GM23338 (cell line): ENCODE data around the gene MCU. TPM values are rescaled to one million over a fixed set of nuclear protein-coding genes. Genes with fewer than 3 reads are reported as not detected.

Experiments used
- ATAC-seq: fragments of 200-7000 bp; cut with Tn5 transposase; 3 replicates; pipeline ENCODE4 v1.9.1; 2020
- DNase-seq: peaks from one replicate; pipeline ENCODE4 v3.0.0-alpha.2; 2015; ENCODE audit warnings: low spot score
- H2AFZ ChIP-seq: fragments of 200-600 bp; sonication (generic); 2 replicates; pipeline ENCODE4 v1.8.0; 2016; ENCODE audit warnings: antibody characterized with exemption, mild to moderate bottlenecking, moderate library complexity
- H3F3A ChIP-seq: fragments of 200-600 bp; sonication (generic); replicated peaks from 2 replicates; pipeline ENCODE4 v1.8.0; 2017; ENCODE audit warnings: antibody characterized with exemption, mixed run types, low read depth
- H3K27ac ChIP-seq: fragments of 200-600 bp; sonication (generic); 2 replicates; pipeline ENCODE4 v1.6.1; 2016; ENCODE audit warnings: low read depth
- H3K27me3 ChIP-seq: fragments of 200-600 bp; sonication (generic); 2 replicates; pipeline ENCODE4 v1.8.0; 2016; ENCODE audit warnings: mild to moderate bottlenecking, mixed run types, moderate library complexity; ENCODE audit not compliant: insufficient read depth
- H3K36me3 ChIP-seq: fragments of 200-600 bp; sonication (generic); 2 replicates; pipeline ENCODE4 v1.8.0; 2016; ENCODE audit warnings: mild to moderate bottlenecking; ENCODE audit not compliant: insufficient read depth
- H3K4me1 ChIP-seq: fragments of 200-600 bp; sonication (generic); 2 replicates; pipeline ENCODE4 v1.8.0; 2016; ENCODE audit warnings: mild to moderate bottlenecking, moderate library complexity; ENCODE audit not compliant: insufficient read depth
- H3K4me2 ChIP-seq: fragments of 200-600 bp; sonication (generic); 2 replicates; pipeline ENCODE4 v1.7.1; 2017; ENCODE audit warnings: mixed run types
- H3K4me3 ChIP-seq: fragments of 200-600 bp; sonication (generic); 2 replicates; pipeline ENCODE4 v1.6.1; 2016; ENCODE audit warnings: mixed run types
- H3K79me2 ChIP-seq: fragments of 200-600 bp; sonication (generic); replicated peaks from 2 replicates; pipeline ENCODE4 v1.8.0; 2017; ENCODE audit warnings: mild to moderate bottlenecking; ENCODE audit not compliant: insufficient read depth
- H3K9me2 ChIP-seq: fragments of 200-600 bp; sonication (generic); 2 replicates; pipeline ENCODE4 v1.8.0; 2017; ENCODE audit not compliant: insufficient read depth
- H4K20me1 ChIP-seq: fragments of 200-600 bp; sonication (generic); replicated peaks from 2 replicates; pipeline ENCODE4 v1.8.0; 2017; ENCODE audit warnings: mild to moderate bottlenecking; ENCODE audit not compliant: insufficient read depth
- H3K27ac Mint-ChIP-seq: 2 replicates; pipeline ENCODE4 v1.8.0; 2020; ENCODE audit warnings: inconsistent platforms, mild to moderate bottlenecking, moderate library complexity, mixed read lengths
- H3K27me3 Mint-ChIP-seq: 3 replicates; pipeline ENCODE4 v1.8.0; 2022; ENCODE audit warnings: low read depth, mild to moderate bottlenecking, moderate library complexity, mixed read lengths, inconsistent platforms; ENCODE audit not compliant: insufficient read depth, poor library complexity
- H3K36me3 Mint-ChIP-seq: 3 replicates; pipeline ENCODE4 v1.8.0; 2021; ENCODE audit warnings: low read depth, mild to moderate bottlenecking, inconsistent platforms, moderate library complexity, mixed read lengths
- H3K4me1 Mint-ChIP-seq: 3 replicates; pipeline ENCODE4 v1.8.0; 2020; ENCODE audit warnings: mild to moderate bottlenecking, inconsistent platforms, mixed read lengths
- H3K4me3 Mint-ChIP-seq: 3 replicates; pipeline ENCODE4 v1.8.0; 2021; ENCODE audit warnings: moderate library complexity, mild to moderate bottlenecking, inconsistent platforms, mixed read lengths
- H3K9me3 Mint-ChIP-seq: 3 replicates; pipeline ENCODE4 v1.8.0; 2020; ENCODE audit warnings: moderate library complexity, mild to moderate bottlenecking, inconsistent platforms, mixed read lengths
- EZH2phosphoT487 ChIP-seq: fragments of 200-600 bp; sonication (generic); IDR thresholded peaks from one replicate; pipeline ENCODE4 v1.8.1; 2018; ENCODE audit warnings: antibody characterized with exemption; ENCODE audit not compliant: unreplicated experiment
- JUNB ChIP-seq: IDR thresholded peaks from one replicate; pipeline ENCODE4 v1.6.1; 2016; ENCODE audit warnings: antibody characterized with exemption; ENCODE audit not compliant: unreplicated experiment
- NANOG ChIP-seq: IDR thresholded peaks from 2 replicates; pipeline ENCODE4 v1.6.1; 2016; ENCODE audit warnings: antibody characterized with exemption, borderline replicate concordance
- POLR2AphosphoS5 ChIP-seq: IDR thresholded peaks from 2 replicates; pipeline ENCODE4 v1.6.1; 2016; ENCODE audit warnings: antibody characterized with exemption, low read depth
- STAT1 ChIP-seq: IDR thresholded peaks from one replicate; pipeline ENCODE4 v1.6.1; 2016; ENCODE audit warnings: antibody characterized with exemption; ENCODE audit not compliant: unreplicated experiment
- ZNF114 ChIP-seq: fragments of 250-450 bp; sonication (Bioruptor Pico); IDR thresholded peaks from 2 replicates; pipeline ENCODE4 v1.5.0; 2020; ENCODE audit warnings: mild to moderate bottlenecking, moderate library complexity
- ZNF331 ChIP-seq: fragments of 250-450 bp; sonication (Bioruptor Pico); IDR thresholded peaks from 2 replicates; pipeline ENCODE4 v1.5.0; 2020; ENCODE audit warnings: low read depth, mild to moderate bottlenecking, moderate library complexity
- polyA plus RNA-seq: library from polyadenylated mRNA; unstranded; fragments of >200 nt; fragmentation: Nextera tagmentation; extraction: Ambion mirVana; gene quantifications from 2 replicates; pipeline ENCODE4 v1.2.1, GENCODE V29; 2016
- total RNA-seq: library from RNA; depleted of rRNA; stranded (reverse); fragments of >200 nt; shearing (Covaris generic); gene quantifications from 2 replicates; pipeline ENCODE4 v1.2.3, GENCODE V29; 2014
- TF ChIP-seq, protein P1 (sequence below): IDR thresholded peaks from one replicate; pipeline ENCODE4 v1.6.1; 2018; ENCODE audit warnings: antibody characterized with exemption; ENCODE audit not compliant: unreplicated experiment
- TF ChIP-seq, protein P2 (sequence below): fragments of 250-450 bp; sonication (Bioruptor Pico); IDR thresholded peaks from 2 replicates; pipeline ENCODE4 v1.5.0; 2020; ENCODE audit warnings: mild to moderate bottlenecking, moderate library complexity

MCU gene
- total and polyA plus RNA-seq, 2 experiments from 2014 or later, result 41.8 to 68.2 TPM

DNA sequence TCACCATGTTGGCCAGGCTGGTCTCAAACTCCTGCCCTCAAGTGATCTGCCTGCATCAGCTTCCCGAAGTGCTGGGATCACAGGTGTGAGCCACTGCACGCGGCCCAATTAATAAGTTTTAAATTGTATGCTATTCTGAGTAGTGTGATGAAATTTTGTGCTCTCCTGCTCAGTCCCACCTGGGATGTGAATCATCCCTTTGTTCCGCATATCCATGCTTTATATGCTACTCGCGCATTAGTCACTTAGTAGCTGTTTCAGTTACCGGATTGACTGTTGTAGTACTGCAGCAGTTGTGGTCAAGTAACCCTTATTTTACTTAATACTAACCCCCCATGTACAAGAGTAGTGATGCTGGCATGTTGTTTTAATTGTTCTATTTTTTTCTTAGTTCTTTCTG is 154.3 kb downstream of the MCU start:
- no peak overlapping the region for H3K4me3 Mint-ChIP-seq
- peaks cover 6% of the 10 kb centered on the region; the same call in 2 of the 3 replicates for H3K36me3 Mint-ChIP-seq
- no peak overlapping the region; the same call in 1 of the 2 replicates for H3K27ac Mint-ChIP-seq
- H3K4me1 Mint-ChIP-seq, result no peaks in the 10 kb centered on the region
- no peak overlapping the region for H3K4me3 ChIP-seq
- DNase-seq (no peak), ATAC-seq (no peak)
- H3K4me1 ChIP-seq, result no peaks in the 10 kb centered on the region
- H3K27me3 ChIP-seq, result no peaks in the 10 kb centered on the region
- no peak overlapping the region for H3K27ac ChIP-seq
- no peaks in the 10 kb centered on the region for H3K9me2 ChIP-seq
- no peak overlapping the region for H2AFZ ChIP-seq
- H3K9me3 Mint-ChIP-seq, result peaks cover 3% of the 10 kb centered on the region
- H4K20me1 ChIP-seq, result no peaks in the 10 kb centered on the region
- no peak for TF ChIP-seq ZNF114 (CRISPR knock-in tag)
- no peak for TF ChIP-seq JUNB
- no peak for TF ChIP-seq POLR2AphosphoS5
- TF ChIP-seq, protein P1, sequence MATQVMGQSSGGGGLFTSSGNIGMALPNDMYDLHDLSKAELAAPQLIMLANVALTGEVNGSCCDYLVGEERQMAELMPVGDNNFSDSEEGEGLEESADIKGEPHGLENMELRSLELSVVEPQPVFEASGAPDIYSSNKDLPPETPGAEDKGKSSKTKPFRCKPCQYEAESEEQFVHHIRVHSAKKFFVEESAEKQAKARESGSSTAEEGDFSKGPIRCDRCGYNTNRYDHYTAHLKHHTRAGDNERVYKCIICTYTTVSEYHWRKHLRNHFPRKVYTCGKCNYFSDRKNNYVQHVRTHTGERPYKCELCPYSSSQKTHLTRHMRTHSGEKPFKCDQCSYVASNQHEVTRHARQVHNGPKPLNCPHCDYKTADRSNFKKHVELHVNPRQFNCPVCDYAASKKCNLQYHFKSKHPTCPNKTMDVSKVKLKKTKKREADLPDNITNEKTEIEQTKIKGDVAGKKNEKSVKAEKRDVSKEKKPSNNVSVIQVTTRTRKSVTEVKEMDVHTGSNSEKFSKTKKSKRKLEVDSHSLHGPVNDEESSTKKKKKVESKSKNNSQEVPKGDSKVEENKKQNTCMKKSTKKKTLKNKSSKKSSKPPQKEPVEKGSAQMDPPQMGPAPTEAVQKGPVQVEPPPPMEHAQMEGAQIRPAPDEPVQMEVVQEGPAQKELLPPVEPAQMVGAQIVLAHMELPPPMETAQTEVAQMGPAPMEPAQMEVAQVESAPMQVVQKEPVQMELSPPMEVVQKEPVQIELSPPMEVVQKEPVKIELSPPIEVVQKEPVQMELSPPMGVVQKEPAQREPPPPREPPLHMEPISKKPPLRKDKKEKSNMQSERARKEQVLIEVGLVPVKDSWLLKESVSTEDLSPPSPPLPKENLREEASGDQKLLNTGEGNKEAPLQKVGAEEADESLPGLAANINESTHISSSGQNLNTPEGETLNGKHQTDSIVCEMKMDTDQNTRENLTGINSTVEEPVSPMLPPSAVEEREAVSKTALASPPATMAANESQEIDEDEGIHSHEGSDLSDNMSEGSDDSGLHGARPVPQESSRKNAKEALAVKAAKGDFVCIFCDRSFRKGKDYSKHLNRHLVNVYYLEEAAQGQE, result no peak
- TF ChIP-seq NANOG, result no peak
- no peaks in the 10 kb centered on the region for H3K27me3 Mint-ChIP-seq
- H3K79me2 ChIP-seq, result no peaks in the 10 kb centered on the region
- no peaks in the 10 kb centered on the region for H3K36me3 ChIP-seq
- no peaks in the 10 kb centered on the region for H3F3A ChIP-seq
- H3K4me2 ChIP-seq, result no peak overlapping the region

DNA sequence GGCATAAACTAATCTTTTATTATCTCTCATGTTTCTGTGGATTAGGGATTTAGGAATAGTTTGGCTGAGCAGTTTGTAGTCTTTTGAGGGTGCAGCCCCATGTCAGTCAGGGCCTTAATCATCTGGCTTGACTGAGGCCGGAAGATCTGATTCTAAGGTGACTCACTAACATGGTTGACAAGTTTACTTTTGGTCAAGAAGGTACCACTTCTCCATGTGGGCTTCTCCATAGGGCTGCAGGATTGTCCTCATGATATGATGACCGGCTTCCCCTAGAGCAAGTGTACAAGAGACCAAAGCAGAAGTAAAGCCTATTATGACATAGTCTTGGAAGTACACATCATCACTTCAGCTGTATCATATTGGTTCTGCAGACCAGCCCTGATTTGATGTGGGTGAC is 155.7 kb downstream of the MCU start:
- ATAC-seq (no peak), DNase-seq (no peak)
- Histone ChIP-seq H4K20me1 (no peaks in the 10 kb centered on the region), H3K27ac (no peak overlapping the region), H2AFZ (no peak overlapping the region), H3K9me2 (no peaks in the 10 kb centered on the region), H3K36me3 (no peaks in the 10 kb centered on the region), H3K4me3 (no peak overlapping the region), H3K4me1 (no peaks in the 10 kb centered on the region), H3K27me3 (no peaks in the 10 kb centered on the region), H3F3A (no peaks in the 10 kb centered on the region), H3K4me2 (no peak overlapping the region), H3K79me2 (no peaks in the 10 kb centered on the region)
- no peak overlapping the region for H3K27ac Mint-ChIP-seq
- H3K4me3 Mint-ChIP-seq, result no peak overlapping the region
- H3K27me3 Mint-ChIP-seq, result no peaks in the 10 kb centered on the region
- H3K4me1 Mint-ChIP-seq, result no peaks in the 10 kb centered on the region
- peaks cover 14% of the 10 kb centered on the region; the same call in 2 of the 3 replicates for H3K36me3 Mint-ChIP-seq
- H3K9me3 Mint-ChIP-seq, result peaks cover 11% of the 10 kb centered on the region
- no peak for TF ChIP-seq ZNF331 (CRISPR knock-in tag)
- no peak for TF ChIP-seq ZNF114 (CRISPR knock-in tag)
- TF ChIP-seq, protein P1, result no peak
- TF ChIP-seq, protein P2, sequence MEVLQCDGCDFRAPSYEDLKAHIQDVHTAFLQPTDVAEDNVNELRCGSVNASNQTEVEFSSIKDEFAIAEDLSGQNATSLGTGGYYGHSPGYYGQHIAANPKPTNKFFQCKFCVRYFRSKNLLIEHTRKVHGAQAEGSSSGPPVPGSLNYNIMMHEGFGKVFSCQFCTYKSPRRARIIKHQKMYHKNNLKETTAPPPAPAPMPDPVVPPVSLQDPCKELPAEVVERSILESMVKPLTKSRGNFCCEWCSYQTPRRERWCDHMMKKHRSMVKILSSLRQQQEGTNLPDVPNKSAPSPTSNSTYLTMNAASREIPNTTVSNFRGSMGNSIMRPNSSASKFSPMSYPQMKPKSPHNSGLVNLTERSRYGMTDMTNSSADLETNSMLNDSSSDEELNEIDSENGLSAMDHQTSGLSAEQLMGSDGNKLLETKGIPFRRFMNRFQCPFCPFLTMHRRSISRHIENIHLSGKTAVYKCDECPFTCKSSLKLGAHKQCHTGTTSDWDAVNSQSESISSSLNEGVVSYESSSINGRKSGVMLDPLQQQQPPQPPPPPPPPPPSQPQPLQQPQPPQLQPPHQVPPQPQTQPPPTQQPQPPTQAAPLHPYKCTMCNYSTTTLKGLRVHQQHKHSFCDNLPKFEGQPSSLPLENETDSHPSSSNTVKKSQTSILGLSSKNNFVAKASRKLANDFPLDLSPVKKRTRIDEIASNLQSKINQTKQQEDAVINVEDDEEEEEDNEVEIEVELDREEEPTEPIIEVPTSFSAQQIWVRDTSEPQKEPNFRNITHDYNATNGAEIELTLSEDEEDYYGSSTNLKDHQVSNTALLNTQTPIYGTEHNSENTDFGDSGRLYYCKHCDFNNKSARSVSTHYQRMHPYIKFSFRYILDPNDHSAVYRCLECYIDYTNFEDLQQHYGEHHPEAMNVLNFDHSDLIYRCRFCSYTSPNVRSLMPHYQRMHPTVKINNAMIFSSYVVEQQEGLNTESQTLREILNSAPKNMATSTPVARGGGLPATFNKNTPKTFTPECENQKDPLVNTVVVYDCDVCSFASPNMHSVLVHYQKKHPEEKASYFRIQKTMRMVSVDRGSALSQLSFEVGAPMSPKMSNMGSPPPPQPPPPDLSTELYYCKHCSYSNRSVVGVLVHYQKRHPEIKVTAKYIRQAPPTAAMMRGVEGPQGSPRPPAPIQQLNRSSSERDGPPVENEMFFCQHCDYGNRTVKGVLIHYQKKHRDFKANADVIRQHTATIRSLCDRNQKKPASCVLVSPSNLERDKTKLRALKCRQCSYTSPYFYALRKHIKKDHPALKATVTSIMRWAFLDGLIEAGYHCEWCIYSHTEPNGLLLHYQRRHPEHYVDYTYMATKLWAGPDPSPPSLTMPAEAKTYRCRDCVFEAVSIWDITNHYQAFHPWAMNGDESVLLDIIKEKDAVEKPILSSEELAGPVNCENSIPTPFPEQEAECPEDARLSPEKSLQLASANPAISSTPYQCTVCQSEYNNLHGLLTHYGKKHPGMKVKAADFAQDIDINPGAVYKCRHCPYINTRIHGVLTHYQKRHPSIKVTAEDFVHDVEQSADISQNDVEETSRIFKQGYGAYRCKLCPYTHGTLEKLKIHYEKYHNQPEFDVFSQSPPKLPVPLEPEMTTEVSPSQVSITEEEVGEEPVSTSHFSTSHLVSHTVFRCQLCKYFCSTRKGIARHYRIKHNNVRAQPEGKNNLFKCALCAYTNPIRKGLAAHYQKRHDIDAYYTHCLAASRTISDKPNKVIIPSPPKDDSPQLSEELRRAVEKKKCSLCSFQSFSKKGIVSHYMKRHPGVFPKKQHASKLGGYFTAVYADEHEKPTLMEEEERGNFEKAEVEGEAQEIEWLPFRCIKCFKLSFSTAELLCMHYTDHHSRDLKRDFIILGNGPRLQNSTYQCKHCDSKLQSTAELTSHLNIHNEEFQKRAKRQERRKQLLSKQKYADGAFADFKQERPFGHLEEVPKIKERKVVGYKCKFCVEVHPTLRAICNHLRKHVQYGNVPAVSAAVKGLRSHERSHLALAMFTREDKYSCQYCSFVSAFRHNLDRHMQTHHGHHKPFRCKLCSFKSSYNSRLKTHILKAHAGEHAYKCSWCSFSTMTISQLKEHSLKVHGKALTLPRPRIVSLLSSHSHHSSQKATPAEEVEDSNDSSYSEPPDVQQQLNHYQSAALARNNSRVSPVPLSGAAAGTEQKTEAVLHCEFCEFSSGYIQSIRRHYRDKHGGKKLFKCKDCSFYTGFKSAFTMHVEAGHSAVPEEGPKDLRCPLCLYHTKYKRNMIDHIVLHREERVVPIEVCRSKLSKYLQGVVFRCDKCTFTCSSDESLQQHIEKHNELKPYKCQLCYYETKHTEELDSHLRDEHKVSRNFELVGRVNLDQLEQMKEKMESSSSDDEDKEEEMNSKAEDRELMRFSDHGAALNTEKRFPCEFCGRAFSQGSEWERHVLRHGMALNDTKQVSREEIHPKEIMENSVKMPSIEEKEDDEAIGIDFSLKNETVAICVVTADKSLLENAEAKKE (CRISPR knock-in tag), result no peak
- no peak for TF ChIP-seq EZH2phosphoT487
- TF ChIP-seq STAT1, result no peak
- TF ChIP-seq JUNB, result no peak
